MM.1S (cell line): ENCODE results near the gene DBNDD2.

Experiments
- DNase-seq: peaks from one replicate; pipeline ENCODE4 v3.0.0-alpha.2; 2015
- H2AFZ ChIP-seq: fragments of 300-600 bp; sonication (generic); 2 replicates; pipeline ENCODE4 v1.6.0; 2016; ENCODE audit warnings: antibody characterized with exemption, low read length
- H3F3A ChIP-seq: fragments of 300-600 bp; sonication (generic); 2 replicates; pipeline ENCODE4 v1.6.1; 2016; ENCODE audit warnings: mild to moderate bottlenecking, antibody characterized with exemption, low read length, moderate library complexity, mixed read lengths; ENCODE audit not compliant: insufficient read depth
- H3K27ac ChIP-seq: fragments of 300-600 bp; sonication (generic); 2 replicates; pipeline ENCODE4 v1.5.1; 2016; ENCODE audit warnings: mild to moderate bottlenecking, low read length
- H3K27me3 ChIP-seq: fragments of 300-600 bp; sonication (generic); replicated peaks from 2 replicates; pipeline ENCODE4 v1.6.0; 2016; ENCODE audit warnings: low read length; ENCODE audit not compliant: insufficient read depth
- H3K36me3 ChIP-seq: fragments of 300-600 bp; sonication (generic); replicated peaks from 2 replicates; pipeline ENCODE4 v1.6.1; 2016; ENCODE audit warnings: mild to moderate bottlenecking, low read length, mixed read lengths; ENCODE audit not compliant: insufficient read depth
- H3K4me1 ChIP-seq: fragments of 300-600 bp; sonication (generic); 2 replicates; pipeline ENCODE4 v1.6.1; 2016; ENCODE audit warnings: low read length, mixed read lengths
- H3K4me2 ChIP-seq: fragments of 300-600 bp; sonication (generic); 2 replicates; pipeline ENCODE4 v1.6.0; 2016; ENCODE audit warnings: low read depth, low read length
- H3K4me3 ChIP-seq: fragments of 300-600 bp; sonication (generic); 2 replicates; pipeline ENCODE4 v1.5.1; 2016; ENCODE audit warnings: low read length, mixed read lengths
- H3K79me2 ChIP-seq: fragments of 300-600 bp; sonication (generic); 2 replicates; pipeline ENCODE4 v1.6.1; 2016; ENCODE audit warnings: mixed run types, low read length, mixed read lengths
- H3K9ac ChIP-seq: fragments of 300-600 bp; sonication (generic); 2 replicates; pipeline ENCODE4 v1.6.1; 2016; ENCODE audit warnings: low read length, mixed read lengths
- H3K9me2 ChIP-seq: fragments of 300-600 bp; sonication (generic); replicated peaks from 2 replicates; pipeline ENCODE4 v1.6.1; 2016; ENCODE audit warnings: mild to moderate bottlenecking, low read length, mixed read lengths; ENCODE audit not compliant: insufficient read depth
- H3K9me3 ChIP-seq: fragments of 300-600 bp; sonication (generic); replicated peaks from 2 replicates; pipeline ENCODE4 v1.6.1; 2016; ENCODE audit warnings: mild to moderate bottlenecking, low read length, mixed read lengths; ENCODE audit not compliant: insufficient read depth
- H4K20me1 ChIP-seq: fragments of 300-600 bp; sonication (generic); 2 replicates; pipeline ENCODE4 v1.6.1; 2016; ENCODE audit warnings: mild to moderate bottlenecking, low read length, moderate library complexity, mixed read lengths; ENCODE audit not compliant: insufficient read depth
- EZH2 ChIP-seq: fragments of 300-600 bp; sonication (generic); optimal IDR thresholded peaks from 2 replicates; pipeline ENCODE3; 2017; ENCODE audit warnings: low read depth, mild to moderate bottlenecking, antibody characterized with exemption, low read length, mixed read lengths
- EZH2phosphoT487 ChIP-seq: fragments of 300-600 bp; sonication (generic); IDR thresholded peaks from 2 replicates; pipeline ENCODE4 v1.6.1; 2018; ENCODE audit warnings: antibody characterized with exemption, low read length
- TF ChIP-seq, protein P1 (sequence below): fragments of 300-600 bp; sonication (generic); IDR thresholded peaks from 2 replicates; pipeline ENCODE4 v1.5.1; 2016; ENCODE audit warnings: antibody characterized with exemption, low read length, mixed read lengths

Gene DBNDD2

DNA sequence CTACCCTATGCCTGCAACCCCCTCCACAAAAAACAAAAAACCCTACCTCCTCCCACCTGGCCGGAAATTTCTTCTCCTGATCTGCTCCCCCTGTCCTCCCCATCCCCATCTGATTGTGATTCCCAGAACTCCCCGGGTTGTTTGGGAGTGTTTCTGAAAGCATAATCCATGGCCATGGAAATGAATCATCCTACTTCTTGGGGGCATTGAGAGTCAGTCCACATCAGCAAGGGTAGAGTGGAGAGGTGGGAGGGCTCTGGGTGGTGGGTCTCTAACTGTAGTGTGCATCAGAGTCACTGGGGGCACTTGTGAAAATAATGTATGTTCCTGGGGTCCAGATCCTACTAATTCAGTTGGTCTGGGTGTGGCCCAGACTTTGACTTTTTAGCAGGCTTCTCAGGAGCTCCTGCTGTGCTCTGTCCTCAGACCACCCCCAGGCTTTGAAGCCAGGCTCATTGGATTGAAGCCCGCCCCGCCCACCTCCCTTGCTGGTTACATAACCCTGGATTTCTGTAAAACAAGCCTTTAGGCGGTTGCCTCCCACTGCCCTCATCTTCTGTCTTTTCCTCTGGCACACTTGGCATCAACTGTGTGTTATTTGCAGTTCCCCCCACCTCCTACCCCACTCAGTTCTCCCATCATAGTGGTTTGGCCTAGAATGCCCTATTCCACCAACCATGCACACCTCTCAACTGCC lies 18.4 kb downstream of the DBNDD2 start:
- Histone ChIP-seq H2AFZ (no peak overlapping the region), H3K27me3 (no peaks in the 10 kb centered on the region), H3K9ac (no peak overlapping the region), H3K36me3 (no peaks in the 10 kb centered on the region), H3K4me3 (no peak overlapping the region), H4K20me1 (no peaks in the 10 kb centered on the region), H3K9me3 (no peaks in the 10 kb centered on the region), H3K9me2 (no peaks in the 10 kb centered on the region), H3F3A (0 out of 2 replicates have a peak, but pooled peaks cover 2% of the 10 kb centered on the region), H3K4me2 (no peak overlapping the region), H3K79me2 (no peaks in the 10 kb centered on the region), H3K27ac (no peak overlapping the region), H3K4me1 (peaks cover 2% of the 10 kb centered on the region)
- TF ChIP-seq EZH2phosphoT487, result no peak
- no peak for TF ChIP-seq EZH2
- DNase-seq, result no peak

GRCh38 chr20:45427236-45428149 lies 19.4 kb downstream of the DBNDD2 start:
- Histone ChIP-seq H3K27ac (no peak overlapping the region), H4K20me1 (no peaks in the 10 kb centered on the region), H3F3A (peaks cover 11% of the 10 kb centered on the region), H3K36me3 (no peaks in the 10 kb centered on the region), H2AFZ (no peak overlapping the region), H3K9me2 (no peaks in the 10 kb centered on the region), H3K9ac (no peak overlapping the region), H3K4me1 (peaks cover 12% of the 10 kb centered on the region), H3K79me2 (no peaks in the 10 kb centered on the region), H3K27me3 (no peaks in the 10 kb centered on the region), H3K4me3 (no peak overlapping the region), H3K9me3 (no peaks in the 10 kb centered on the region), H3K4me2 (no peak overlapping the region)
- no peak for DNase-seq
- no peak for TF ChIP-seq EZH2phosphoT487
- no peak for TF ChIP-seq EZH2
- TF ChIP-seq, protein P1, sequence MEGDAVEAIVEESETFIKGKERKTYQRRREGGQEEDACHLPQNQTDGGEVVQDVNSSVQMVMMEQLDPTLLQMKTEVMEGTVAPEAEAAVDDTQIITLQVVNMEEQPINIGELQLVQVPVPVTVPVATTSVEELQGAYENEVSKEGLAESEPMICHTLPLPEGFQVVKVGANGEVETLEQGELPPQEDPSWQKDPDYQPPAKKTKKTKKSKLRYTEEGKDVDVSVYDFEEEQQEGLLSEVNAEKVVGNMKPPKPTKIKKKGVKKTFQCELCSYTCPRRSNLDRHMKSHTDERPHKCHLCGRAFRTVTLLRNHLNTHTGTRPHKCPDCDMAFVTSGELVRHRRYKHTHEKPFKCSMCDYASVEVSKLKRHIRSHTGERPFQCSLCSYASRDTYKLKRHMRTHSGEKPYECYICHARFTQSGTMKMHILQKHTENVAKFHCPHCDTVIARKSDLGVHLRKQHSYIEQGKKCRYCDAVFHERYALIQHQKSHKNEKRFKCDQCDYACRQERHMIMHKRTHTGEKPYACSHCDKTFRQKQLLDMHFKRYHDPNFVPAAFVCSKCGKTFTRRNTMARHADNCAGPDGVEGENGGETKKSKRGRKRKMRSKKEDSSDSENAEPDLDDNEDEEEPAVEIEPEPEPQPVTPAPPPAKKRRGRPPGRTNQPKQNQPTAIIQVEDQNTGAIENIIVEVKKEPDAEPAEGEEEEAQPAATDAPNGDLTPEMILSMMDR, result no peak

DNA sequence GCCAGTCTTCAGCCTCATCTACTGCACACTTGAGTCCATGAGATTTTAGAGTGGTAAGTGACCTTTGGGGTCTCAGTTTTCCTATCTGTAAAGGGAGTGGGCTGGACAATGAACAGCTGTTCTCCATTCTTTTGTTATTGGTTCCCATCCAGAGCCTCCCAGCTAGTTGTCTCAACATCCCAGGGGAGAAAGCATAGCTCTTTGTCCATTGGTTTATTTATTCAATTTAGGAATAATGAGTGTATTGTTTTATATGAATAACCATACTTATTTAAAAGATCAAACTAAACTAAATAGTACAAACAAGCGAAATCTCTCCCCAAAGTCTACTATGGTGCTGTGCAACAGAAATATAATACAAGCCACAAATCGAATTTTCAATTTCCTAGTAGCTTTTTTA lies 21.5 kb downstream of the DBNDD2 start:
- Histone ChIP-seq H3K9me3 (no peaks in the 10 kb centered on the region), H3K9me2 (no peaks in the 10 kb centered on the region), H3K4me3 (no peak overlapping the region), H3K4me2 (no peak overlapping the region), H3K79me2 (no peaks in the 10 kb centered on the region), H2AFZ (no peak overlapping the region), H3K27me3 (no peaks in the 10 kb centered on the region), H3K4me1 (peaks cover 21% of the 10 kb centered on the region), H4K20me1 (no peaks in the 10 kb centered on the region), H3K9ac (no peak overlapping the region), H3K36me3 (no peaks in the 10 kb centered on the region), H3K27ac (no peak overlapping the region), H3F3A (peaks cover 11% of the 10 kb centered on the region)
- no peak for DNase-seq
- TF ChIP-seq, protein P1, result no peak
- TF ChIP-seq EZH2 (no peak), EZH2phosphoT487 (no peak)
